WERI-Rb-1 (cell line): ENCODE data around the gene MIB1.
"Not testable (repeated sequence)": the region's sequence is repeated elsewhere in the genome, so short reads cannot be mapped to it uniquely, and the experiment has no call there.

ENCODE experiments used
- DNase-seq: peaks from one replicate; pipeline ENCODE4 v3.0.0-alpha.2; 2020
- H3K27ac ChIP-seq: fragments of 250-450 bp; sonication (Bioruptor Pico); 2 replicates; pipeline ENCODE4 v1.5.1; 2020; ENCODE audit warnings: mild to moderate bottlenecking, moderate library complexity
- H3K27me3 ChIP-seq: fragments of 250-450 bp; sonication (Bioruptor Pico); 2 replicates; pipeline ENCODE4 v1.5.1; 2021; ENCODE audit warnings: mild to moderate bottlenecking, low read depth, moderate library complexity; ENCODE audit not compliant: insufficient read depth, severe bottlenecking
- H3K36me3 ChIP-seq: fragments of 250-450 bp; sonication (Bioruptor Pico); 2 replicates; pipeline ENCODE4 v1.5.1; 2020; ENCODE audit warnings: mild to moderate bottlenecking, moderate library complexity
- H3K4me3 ChIP-seq: 2 replicates; pipeline ENCODE4 v1.5.1; 2011; ENCODE audit warnings: low read depth, mild to moderate bottlenecking, control low read depth, low read length
- H3K9me3 ChIP-seq: fragments of 250-450 bp; sonication (Bioruptor Pico); 2 replicates; pipeline ENCODE4 v1.5.1; 2021; ENCODE audit warnings: mild to moderate bottlenecking, moderate library complexity; ENCODE audit not compliant: severe bottlenecking
- CTCF ChIP-seq: IDR thresholded peaks from 2 replicates; pipeline ENCODE4 v1.5.1; 2011; ENCODE audit warnings: low read depth, mild to moderate bottlenecking, control low read depth, inconsistent platforms, low read length

Gene MIB1

GRCh38 chr18:21703241-21703820 is 37.3 kb upstream of the MIB1 start:
- Histone ChIP-seq H3K36me3 (peaks cover 3% of the 10 kb centered on the region), H3K27ac (no peak overlapping the region), H3K9me3 (peaks cover 10% of the 10 kb centered on the region), H3K27me3 (no peaks in the 10 kb centered on the region), H3K4me3 (peak overlapping the region; percentile 67)
- DNase-seq, result no peak
- no peak for TF ChIP-seq CTCF

DNA sequence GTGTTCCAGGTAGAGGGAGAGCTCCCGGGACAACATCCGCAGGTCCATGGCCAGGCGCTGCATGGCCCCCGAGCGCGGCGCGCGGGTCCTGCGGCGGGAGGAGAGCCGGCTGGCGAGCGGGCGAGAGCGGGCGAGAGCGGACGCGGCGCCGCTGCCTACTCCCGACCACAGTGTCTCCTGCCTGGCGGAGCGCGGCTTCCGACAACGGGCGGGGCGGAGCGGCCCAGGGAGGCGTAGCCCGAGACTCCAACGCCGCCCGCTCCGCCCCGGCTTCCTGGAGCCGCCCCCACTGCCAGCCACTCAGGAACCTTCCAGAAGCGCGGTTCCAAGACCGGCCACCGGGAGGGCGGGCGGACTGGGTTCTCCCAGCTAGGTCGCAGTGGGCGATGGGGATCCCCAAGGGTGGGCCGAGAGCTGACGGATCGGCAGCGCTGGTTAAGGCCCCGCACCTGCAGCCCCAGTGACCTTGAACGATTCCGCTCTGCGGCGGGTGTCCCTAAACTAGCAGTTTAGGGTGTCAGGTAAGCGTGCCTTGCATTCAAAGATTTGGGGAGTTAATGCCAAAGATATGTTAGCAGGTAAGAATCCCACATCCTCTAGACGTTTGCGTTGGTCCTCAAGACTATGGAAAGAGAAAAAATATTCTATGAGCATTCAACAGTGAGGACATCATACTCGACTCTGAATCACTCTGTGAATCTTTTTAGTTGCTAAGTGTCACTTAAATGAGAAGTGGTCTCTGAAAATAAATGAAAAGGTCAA is 35.8 kb upstream of the MIB1 start, which contains the start of gene ABHD3:
TSS of gene ABHD3 (minus strand) at position 172 of the 762 bp plus-strand sequence. CDS start at position 63, 109 bp downstream.
- DNase-seq, result peak; percentile 87
- H3K27me3 ChIP-seq, result no peaks in the 10 kb centered on the region
- peaks cover 10% of the 10 kb centered on the region for H3K9me3 ChIP-seq
- TF ChIP-seq CTCF, result peak; percentile 27; the same call in 1 of the 2 replicates
- no peaks in the 10 kb centered on the region; the same call in none of the 2 replicates for H3K36me3 ChIP-seq
- peak within 1 kb of the TSS; percentile 73 for H3K27ac ChIP-seq
- peak within 1 kb of the TSS; percentile 67 for H3K4me3 ChIP-seq

GRCh38 chr18:21706386-21706865 is 34.2 kb upstream of the MIB1 start:
- DNase-seq, result no peak
- H3K9me3 ChIP-seq, result peaks cover 10% of the 10 kb centered on the region
- no peak for TF ChIP-seq CTCF
- no peak overlapping the region for H3K4me3 ChIP-seq
- H3K27me3 ChIP-seq, result no peaks in the 10 kb centered on the region
- H3K27ac ChIP-seq, result no peak overlapping the region
- H3K36me3 ChIP-seq, result no peaks in the 10 kb centered on the region; the same call in 1 of the 2 replicates

DNA sequence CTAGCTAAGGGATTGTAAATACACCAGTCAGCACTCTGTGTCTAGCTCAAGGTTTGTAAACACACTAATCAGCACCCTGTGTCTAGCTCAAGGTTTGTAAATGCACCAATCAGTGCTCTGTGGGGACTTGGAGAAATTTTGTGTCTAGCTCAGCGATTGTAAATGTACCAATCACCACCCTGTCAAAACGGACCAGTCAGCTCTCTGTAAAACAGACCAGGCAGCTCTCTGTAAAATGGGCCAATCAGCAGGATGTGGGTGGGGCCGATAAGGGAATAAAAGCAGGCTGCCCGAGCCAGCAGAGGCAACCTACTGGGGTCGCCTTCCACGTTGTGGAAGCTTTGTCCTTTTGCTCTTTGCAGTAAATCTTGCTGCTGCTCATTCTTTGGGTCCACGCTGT is 33.5 kb upstream of the MIB1 start:
- H3K27me3 ChIP-seq, H3K4me3 ChIP-seq, H3K9me3 ChIP-seq, H3K27ac ChIP-seq, H3K36me3 ChIP-seq, DNase-seq: not testable (repeated sequence)

DNA sequence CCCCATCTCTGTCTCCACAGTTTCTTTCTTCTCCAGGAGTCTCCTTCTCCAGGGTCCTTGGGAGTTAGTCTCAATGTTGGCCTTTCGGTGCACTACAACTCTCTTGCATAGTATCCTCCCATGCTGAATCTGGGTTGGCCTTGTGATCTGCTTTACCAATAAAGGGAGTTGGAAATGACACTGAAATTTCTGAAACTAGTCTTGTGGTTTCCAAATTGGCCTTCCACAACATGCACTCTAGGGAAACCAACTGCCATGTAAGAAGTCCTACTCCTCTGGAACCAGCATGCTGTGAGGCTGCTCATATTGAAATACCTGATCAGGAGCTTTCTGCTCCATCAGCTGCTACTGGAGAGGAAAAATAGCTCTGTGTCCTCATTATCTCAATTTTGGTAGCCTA is 26.1 kb upstream of the MIB1 start:
- no peaks in the 10 kb centered on the region for H3K36me3 ChIP-seq
- H3K27me3 ChIP-seq, result no peaks in the 10 kb centered on the region
- no peak overlapping the region for H3K4me3 ChIP-seq
- H3K27ac ChIP-seq, result no peak overlapping the region
- H3K9me3 ChIP-seq, result peaks cover 2% of the 10 kb centered on the region
- no peak for DNase-seq
- no peak for TF ChIP-seq CTCF

DNA sequence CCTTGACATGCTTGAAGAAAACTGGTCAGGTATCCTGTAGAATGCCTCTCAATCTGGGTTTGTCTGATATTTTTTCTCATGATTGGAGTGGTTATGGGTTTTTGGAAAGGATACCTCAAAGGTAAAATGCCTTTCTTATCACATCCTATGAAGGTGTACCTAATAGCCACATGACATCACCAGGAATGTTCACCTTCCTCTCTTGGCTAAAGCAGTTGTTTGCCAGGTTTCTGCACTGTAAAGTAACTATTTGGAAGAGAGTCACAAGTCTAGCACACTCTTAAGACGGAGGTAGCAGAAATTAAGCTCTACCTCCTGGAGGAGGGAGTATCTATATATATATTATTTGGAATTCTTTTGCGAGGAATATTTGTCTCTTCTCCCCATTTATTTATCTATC is 17.9 kb upstream of the MIB1 start:
- Histone ChIP-seq H3K36me3 (no peaks in the 10 kb centered on the region), H3K9me3 (no peaks in the 10 kb centered on the region), H3K27me3 (no peaks in the 10 kb centered on the region), H3K27ac (no peak overlapping the region), H3K4me3 (no peak overlapping the region)
- no peak for TF ChIP-seq CTCF
- DNase-seq, result no peak
